CD4-positive, alpha-beta T cell treated with Interleukin-10 for 1 hour (primary cell): Measurements from ENCODE around the gene RNF150.

Experiments used
- DNase-seq: peaks from one replicate; pipeline ENCODE4 v3.0.0-alpha.2; 2020

RNF150 gene

DNA sequence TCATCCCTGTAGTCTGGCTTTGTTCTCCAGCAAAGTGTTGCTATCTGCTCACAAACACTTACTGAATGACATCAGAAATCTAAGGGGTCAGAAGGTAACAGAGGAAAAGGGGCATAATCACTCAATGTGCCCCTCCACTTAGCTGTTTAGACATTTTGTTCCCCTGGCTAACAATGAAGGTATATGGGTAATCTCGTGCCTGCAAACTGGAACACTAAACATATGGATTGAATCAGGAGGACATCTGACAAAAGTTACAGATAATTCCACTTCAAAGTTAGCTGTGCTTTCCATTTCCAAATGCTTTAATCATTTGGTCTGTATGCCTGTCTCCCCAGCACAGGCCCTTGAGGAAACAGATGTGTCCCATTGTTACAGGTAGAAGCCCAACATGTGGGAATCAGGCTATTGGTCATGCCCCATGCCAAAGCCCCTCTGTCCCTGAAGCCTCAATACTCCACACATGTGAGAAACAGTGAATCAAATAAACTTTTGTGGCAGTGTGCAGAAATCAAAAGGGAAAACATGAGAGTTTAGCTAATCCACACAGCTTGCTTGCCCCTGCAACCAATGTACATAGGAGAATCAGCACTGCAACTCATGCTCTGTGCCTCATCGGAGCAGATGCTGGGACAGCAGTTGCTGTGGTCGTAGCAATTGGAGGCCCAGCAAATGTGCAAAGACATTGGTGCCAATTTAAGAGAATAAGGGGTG is 111.7 kb downstream of the RNF150 start:
- no peak for DNase-seq

DNA sequence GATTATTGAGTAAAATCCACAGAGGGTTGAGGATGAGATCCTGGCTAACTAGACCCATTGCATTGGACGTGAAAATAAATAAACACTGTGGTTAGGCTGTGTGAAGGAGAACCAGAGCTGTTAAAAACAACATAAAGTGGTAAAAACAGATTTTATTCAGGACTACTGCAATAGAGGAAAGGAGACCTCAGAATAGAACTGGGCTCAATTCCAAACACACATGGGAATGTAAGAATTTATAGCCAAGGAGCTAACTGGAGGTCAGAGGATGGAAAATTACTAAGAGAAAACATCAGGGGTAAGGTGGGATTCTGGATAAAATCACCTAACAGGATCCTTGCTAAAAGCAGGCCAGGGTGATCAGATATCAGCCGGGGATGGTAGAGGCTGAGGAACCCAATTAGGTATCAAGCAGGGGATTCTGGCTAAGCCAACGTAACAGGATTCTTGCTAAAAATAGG is 112.4 kb downstream of the RNF150 start:
- no peak for DNase-seq

DNA sequence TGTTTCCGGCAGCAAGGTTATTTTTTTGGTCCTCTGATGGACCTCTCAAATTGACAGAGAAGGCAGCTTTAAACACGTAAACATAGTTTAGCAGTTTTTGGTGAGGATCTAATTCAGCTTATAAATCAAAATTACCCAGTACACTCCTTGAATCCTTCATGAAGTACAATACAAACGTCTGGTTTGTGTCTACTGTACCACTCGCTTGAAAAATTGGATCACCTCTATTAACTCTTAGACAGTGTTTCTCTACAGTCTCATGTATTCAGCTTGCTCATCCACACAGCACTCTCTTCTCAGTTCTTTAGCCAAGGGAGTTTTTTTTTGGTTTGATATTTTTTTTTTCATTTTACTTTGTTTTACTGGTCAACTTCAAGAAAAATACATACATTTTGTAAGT is 113.5 kb downstream of the RNF150 start:
- DNase-seq: no peak

DNA sequence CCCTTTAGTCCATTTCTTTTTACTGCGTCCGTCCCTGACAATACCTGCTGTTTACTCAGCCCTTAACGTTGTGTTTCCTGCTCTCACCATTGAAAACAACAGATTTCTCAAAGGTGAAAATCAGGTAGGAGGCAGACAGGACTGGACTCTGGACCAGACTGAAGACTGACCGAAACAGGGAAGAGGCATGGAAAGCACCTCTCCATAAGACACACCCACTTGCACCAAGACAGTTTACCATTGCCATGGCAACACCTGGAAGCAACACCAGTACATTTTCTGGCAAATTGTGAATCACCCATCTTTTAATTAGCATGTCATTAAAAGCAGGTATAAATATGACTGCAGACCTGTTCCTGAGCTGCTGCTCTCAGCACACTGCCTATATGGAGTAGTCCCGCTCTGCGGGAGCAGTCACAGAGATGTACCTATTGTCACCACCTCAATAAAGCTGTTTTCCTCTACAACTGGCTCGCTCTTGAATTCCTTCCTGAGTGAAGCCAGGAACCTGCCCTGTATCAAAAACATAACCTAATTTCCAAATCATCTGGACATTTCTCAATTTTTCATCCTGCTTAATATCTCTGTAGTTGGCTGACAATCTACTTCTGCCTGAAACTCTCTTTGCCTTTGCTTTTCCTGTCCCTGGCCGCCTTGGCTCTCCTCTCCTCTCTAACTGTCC is 117.0 kb downstream of the RNF150 start:
- no peak for DNase-seq

DNA sequence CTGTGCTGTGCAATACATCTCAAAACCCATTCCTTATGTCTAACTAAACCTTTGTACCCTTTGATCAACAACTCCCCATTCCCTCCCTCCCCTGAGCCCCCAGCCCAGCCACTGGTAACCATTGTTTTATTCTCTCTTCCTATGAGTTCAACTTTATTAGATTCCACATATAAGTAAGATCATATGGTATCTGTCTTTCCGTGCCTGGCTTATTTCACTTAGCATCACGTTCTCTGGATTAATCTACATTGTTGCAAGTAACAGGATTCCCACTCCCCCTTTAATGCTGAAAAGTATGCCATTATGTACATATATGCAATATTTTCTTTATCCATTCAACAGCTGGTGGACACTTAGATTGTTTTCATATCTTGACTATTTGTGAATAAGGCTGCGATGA is 119.4 kb downstream of the RNF150 start:
- no peak for DNase-seq

DNA sequence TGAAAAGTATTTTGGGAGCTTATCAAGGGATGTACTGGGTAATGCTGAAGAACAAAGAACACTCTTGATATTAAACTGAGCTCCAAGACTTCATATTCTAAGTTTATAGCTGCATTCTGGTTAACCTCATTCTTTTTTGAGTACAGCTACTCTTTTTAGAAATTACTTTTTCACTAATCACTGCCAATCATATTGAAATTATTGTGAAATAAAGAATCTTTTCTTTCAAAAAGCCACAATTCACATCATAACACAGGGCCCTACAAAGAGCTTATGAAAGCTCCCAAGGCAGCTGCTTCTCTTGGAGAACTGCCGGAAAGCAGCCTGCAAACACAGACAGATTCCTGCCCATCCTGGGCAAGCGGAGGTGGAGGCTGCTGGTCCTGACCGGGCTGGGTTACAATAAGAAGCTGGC is 121.4 kb downstream of the RNF150 start:
- no peak for DNase-seq

DNA sequence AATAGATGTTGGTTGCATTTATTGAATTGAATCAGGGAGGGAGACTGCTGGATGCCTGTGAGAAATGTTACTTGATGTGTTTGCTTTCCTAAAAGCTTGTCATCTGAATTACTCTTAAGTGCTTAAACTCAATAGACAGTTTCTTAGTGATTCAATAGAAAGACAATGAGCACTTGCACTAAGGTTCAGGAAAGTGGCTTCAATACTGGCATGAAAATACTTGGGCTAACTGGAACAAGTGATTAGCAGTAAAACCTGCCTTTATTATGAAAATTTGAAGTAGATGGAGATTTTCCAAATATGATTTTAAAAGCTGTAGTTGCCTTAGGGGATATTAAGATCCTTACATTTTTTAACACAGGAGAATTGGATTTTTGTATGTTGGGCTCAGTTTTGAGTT is 123.3 kb downstream of the RNF150 start:
- DNase-seq: no peak

DNA sequence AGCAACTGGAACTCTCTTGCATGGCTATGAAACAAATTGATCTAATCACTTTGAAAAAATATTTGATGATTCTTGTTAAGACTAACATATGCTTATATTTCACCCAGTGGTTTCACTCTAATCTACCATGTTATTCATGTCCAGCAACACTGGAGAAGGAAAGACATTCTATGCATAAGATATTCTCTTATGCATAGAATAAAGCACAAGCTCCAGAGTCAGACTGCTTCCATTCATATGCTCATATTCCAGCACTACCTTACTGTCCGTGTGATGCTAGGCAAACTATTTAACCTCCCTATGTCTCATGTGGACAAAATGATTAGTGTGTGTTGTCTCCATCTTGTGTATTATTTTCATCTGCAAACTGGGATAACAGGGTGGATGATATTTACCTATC is 124.1 kb downstream of the RNF150 start:
- no peak for DNase-seq

DNA sequence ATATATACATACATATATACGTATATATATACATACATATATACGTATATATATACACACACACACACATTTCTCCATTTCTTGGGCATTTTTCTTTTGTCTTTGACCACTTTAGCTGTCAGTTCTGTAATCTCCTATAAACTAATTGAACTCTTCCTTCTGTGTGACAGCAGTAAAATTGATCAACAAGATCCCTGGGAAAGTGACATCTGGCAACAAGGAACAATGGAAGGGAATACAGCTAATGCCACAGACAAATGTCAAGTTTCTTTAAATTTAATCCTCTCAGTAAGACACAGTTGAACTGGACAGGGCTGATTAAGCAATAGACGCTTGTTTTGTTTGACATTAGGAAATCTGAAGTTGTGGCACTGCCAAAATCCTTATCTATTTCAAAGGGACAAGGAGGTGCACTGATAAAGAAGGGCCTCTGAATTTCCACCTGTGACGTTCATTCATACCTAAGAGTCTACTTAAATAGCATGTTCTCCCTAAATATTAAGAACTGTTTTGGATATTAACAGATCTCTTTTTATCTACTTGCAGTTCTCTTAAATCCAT is 126.9 kb downstream of the RNF150 start:
- DNase-seq: no peak

DNA sequence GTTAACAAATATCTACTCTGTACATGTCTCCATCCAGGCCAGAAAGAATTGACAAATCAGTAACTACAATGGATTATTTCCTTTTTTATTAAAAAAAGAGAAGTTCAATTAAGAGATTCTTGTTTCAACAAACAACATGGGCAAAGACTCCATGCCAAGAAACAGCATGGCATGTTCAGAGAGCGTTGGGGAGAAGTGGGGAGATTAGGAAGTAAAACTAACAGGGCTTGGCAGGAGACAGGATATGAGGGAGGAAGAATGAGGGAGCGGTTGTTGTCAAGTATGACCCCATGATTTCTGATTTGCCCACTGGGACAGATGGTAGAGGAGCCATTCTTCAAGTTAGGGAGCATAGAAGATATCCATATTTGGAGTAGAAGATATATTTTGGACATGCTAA is 128.4 kb downstream of the RNF150 start:
- no peak for DNase-seq

DNA sequence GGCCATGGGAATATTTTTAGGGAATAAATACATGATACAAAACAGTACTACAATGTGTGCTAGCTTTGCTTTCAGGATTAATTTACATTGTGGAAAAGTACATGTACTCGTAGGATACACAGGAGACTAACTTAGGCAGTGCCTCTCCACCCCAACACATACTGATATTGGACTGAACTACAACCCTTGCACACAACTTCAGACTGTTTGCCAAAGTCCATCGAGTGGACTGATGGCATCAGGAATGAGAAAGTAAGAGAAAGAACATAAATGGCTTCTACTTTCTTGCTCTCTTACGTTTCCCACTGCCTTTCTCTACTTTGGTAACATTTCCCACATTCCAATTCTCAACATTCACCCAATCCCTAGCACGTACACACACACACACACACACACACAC is 130.1 kb downstream of the RNF150 start:
- DNase-seq: no peak

DNA sequence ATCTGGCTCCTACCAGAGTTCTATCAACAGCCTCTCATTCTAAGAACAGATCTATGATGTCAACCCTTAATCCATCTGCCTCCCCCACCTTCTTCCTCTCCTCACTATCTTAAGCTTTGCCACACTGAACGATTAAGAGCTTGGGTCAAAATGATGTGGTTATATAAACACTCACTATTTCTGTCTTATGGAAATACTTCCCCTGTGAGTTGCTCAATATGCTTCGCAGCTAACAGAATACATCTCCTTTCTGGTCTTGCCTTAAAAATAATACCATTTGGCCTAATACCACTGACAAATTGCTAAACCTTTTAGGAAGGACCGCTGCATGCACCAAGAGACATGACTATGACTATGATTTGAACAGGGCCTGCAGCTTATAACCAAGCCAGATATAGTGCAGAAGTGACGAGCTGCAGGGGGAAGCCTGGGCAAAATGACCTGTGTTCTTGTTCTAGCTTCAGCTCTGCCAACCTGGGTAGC is 130.9 kb downstream of the RNF150 start:
- DNase-seq: no peak

DNA sequence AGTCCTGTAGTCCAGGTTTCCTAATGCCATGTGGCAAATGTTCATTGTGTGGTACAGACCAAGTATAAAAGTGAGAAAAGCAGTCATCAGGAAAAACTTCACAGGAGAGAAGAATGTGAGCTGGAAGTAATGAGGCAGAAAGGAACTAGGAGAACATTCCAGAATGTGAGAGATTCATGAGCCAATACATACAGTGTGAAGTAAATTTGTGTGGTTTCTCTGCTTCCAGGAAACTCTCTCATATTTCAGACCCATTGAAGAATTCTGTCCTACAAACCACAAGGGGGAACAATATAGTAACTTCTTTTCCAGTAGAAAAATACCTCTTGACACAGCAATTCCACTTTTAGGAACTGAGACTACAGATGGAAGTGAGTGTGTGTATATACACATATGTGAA is 136.5 kb downstream of the RNF150 start:
- no peak for DNase-seq

DNA sequence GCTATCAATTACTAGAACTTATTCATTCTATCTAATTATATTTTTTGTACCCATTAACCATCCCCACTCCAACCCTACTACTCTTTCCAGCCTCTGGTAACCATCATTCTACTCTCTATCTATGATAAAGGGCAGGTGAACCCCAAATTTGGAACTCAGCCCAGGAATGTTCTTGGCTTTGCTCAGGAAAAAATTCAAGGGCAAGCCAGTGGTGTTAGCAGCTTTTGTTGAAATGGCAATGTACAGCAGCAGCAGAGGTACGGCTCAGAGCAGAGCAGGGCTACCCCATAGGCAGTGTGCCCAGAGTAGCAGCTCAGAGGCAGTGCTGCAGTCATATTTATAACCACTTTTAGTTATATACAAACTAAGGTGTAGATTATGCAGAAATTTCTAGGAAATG is 138.2 kb downstream of the RNF150 start:
- DNase-seq: no peak

DNA sequence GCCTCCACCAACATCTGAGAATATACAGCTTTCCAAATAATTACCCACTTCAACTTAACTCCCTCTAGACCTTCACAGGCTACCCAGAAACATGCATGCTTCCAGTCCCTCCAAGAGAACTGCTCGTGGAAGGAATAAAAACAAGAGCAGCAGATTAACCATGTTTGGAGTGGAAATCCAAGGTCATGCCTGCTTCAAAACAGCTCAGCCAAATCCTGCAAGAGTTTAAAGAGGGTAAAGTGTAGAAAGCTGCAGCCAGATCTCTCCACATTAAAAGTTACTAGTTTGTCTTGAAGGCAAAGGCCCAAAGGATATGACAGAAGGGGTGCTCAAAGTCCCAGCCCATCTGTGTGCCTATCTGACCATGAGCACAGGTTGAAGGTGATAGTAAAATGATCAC is 139.3 kb downstream of the RNF150 start:
- DNase-seq: no peak

DNA sequence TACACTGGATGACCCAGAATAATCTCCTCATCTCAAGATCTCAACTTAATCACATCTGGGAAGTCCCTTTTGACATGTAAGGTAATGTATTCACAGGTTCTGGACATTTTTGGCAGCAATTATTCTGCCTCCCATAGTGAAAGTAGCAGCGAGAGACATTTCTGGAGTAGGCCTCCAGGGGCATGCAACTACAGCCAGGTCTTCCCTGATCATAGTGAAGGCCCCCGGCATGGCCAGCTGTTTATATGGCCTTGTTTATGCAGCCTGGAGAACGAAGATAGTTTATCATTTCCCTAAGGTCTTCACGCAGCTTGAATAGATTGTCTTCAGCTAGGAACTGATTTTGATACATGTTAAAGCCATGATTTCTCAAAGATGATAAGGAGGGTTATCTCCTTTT is 139.9 kb downstream of the RNF150 start:
- no peak for DNase-seq

DNA sequence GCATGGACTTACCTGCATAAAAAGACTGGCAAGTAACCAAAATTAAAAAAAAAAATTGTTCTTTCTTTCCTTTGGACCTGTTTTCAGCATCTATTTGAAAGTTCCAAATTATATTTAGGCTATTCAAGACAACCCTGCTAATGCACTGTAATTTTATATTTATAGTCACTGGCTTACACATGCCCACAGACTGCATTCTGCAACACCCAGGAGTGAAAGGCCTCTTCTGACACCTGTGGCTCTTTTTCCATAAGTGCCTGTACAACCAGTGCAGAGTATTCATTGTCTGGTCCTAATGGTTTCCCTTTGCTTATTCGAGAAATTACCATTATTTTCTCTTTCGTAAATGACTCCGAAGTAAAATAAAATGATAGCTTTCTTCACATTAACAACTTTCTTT is 143.3 kb downstream of the RNF150 start:
- no peak for DNase-seq

DNA sequence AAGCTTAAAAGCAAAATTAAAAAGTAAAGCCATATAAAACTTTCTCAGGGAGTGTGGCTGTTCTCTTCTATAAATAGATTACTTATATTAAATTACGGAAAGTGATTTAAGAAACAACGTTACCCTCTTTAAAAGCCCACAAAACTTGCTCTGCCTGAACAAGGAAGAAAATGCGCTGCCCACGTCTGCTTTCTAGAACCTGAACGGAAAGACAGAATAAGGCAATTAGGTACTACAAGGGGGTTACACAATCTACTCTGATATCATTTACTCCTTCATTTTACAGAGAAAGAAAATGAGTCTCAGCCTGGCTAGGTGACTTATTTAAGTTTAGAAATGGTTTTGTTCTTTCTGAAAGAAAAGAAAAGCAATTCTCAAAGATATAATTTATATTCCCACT is 147.2 kb downstream of the RNF150 start:
- no peak for DNase-seq

DNA sequence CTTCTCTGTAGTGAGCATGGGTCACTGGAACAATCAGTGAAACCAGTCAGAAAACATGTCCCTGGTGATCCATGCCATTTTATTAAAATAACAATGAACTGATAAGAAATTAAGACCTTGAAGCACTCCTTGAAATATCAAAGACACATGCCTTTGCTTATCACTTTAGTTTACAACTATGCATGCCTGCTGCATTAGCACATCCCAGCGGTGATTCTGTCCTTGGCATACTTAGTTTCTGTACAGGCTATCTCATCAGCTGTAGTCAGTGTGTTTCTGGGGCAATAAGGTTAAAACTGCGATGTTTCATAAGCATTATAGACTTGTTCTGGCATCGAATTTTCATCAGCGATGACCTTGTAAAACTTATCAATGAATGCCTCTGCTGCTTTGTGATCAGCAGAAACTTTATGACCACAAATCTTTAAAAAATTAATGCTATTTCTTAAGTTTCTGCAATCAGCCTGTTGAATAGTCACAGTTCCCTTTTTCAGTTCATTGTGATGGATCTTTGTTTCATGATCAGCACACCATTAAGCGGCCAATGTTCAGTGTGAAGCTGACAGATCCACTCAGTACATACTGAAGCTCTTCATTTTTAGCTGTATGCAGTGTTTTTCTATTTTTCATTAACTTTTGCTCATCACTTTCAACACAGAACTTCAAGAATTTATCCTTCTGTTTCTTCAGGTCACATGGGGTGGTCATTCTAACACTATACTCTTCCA is 150.5 kb downstream of the RNF150 start:
- no peak for DNase-seq

DNA sequence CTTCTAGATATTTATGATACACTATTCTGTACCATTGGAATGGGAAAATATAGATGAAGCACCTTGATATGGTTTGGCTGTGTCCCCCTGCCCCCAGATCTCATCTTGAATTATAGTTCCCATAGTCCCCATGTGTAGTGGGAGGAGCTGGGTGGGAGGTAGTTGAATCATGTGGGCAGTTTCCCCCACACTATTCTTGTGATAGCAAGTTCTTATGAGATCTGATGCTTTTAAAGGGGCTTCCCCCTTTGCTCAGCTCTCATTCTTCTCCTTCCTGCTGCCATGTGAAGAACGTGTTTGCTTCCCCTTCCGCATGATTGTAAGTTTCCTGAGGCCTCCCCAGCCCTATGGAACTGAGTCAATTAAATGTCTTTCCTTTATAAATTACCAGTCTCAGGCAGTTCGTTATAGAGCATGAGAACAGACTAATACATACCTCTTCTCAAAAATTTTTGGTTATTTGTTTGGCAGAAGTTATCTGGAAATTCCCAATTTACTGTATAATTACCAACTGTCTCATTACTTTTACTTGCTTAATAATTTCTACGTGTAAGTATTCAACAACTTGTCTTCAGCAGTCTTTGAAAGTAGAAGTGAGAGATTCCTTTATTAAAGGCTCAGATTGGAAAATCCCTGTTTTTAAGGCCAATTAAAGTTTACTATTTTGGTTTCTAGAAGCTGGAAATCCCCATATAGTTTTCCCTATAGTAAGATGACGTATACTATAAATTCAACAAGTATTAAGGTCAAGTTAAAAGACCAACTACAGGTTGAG is 152.7 kb downstream of the RNF150 start:
- no peak for DNase-seq

DNA sequence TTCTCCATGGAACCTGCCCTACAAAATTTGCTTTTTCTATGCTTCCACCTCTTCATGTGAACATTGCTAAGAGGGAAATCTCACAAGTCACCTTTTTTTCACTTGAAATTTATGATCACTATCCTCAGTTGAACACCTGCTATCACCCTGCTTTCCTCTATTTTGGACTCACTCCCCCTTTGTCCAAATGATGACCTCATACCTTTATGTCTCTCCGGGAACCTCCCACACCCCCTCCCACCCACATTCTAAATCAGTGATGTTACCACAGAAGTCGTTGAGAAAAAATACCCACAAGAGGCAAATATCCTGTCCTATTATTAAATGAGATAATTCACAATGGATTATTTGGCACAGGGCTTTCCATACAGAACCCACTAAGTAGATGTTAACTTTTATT is 156.5 kb downstream of the RNF150 start:
- DNase-seq: no peak

DNA sequence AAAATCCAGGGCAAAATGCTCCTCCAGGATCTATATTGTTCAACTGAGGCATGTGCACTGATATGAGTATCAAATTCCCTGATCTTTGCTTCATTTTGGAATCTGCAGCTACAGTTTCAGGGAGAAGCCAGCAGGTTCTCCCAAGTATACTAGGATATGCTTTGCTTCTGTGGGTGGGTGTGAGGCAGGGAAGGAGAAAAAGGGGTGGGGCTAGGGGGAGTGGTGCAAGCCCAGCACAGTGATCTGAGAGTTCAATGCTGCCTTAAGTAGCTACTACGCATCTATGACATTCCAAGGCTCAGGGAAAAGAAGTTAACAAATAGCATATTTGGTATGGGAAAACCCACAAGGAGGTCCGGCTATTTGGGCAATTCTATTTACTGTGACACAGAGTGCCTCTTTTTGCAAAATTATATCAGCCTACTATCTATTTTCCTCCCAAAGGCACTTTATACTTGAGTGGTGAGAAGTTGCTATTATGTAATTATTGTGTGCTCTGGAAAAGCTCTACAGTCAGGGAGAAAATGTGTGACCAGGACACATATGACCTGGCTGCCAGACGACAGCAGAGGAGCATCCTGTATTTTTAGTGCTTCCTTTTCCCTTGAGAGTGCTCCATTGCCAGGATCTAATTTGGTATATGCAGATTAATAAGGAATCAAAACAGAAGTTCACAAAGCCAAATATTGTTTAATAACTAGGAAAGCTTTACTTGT is 162.0 kb downstream of the RNF150 start:
- DNase-seq: no peak
